DMS153 (cell line): ENCODE results near the gene IGHMBP2.

Experiments
- DNase-seq: peaks from one replicate; lab custom pipeline; 2025; lab: John Stamatoyannopoulos, UW

The IGHMBP2 gene

DNA sequence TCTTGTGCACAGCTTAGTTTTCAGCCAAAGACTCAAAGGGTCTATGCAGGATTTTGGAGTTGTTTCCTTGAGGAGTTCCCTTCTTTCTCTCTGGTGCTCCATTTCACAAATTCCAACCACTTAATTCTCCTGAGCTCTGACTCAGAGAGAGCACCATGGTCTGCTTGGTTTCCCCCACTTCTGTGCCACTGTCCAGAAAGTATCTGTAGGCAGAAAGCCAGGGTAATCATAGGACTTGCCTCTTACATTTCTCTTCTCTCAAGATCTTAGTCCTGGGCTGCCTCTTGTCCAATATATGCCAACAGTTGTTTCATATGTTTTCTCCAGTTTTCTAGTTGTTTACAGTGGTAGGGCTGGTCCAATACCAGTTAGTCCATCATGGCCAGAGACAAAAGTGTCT lies 83.5 kb downstream of the IGHMBP2 start:
- DNase-seq: no peak

- no peak for DNase-seq
These were observed 84.8 kb downstream of the IGHMBP2 start for GRCh38 chr11:68988491-68988890.
